Posterior vena cava (tissue), 2 donors: ENCODE data around the gene RPE. TPM values are rescaled to one million over a fixed set of nuclear protein-coding genes. Genes with fewer than 3 reads are reported as not detected.
A peak's percentile ranks its signal among the peaks of the same experiment; 100 is the strongest.

Source experiments
- DNase-seq: peaks from one replicate; pipeline ENCODE4 v3.0.0-alpha.2; 2020; ENCODE audit warnings: low spot score
- intact Hi-C, 2 donors: fragments of 100-400 bp; cut with DNase I; formaldehyde crosslinking; loops; one replicate each; pipeline versions ENCODE4 v1.14.1 to v1.14.2; 2022 to 2023
- total RNA-seq, 2 donors: library from RNA; stranded (reverse); fragmentation: NEBNext Ultra II Directional; extraction: Animal tissue kit (Norgen Biotek cat#: 25700); gene quantifications; one replicate each; pipeline ENCODE4 v1.2.1, GENCODE V29; 2021
- donor health status: DM: yes; HTN: yes; CAD: no.
- donor health status: DM: yes; HTN: yes; CAD: no.

RPE gene
- total RNA-seq, 2 donors from 2014 or later: 40.0 to 47.4 TPM

- intact Hi-C loops: no loop called here
- DNase-seq: no peak
Observed at GRCh38 chr2:209993968-209994367, 8.5 kb upstream of the RPE start.

GRCh38 chr2:209998596-209998995, 3.8 kb upstream of the RPE start:
- no peak for DNase-seq
- intact Hi-C loops: no loop called here

DNA sequence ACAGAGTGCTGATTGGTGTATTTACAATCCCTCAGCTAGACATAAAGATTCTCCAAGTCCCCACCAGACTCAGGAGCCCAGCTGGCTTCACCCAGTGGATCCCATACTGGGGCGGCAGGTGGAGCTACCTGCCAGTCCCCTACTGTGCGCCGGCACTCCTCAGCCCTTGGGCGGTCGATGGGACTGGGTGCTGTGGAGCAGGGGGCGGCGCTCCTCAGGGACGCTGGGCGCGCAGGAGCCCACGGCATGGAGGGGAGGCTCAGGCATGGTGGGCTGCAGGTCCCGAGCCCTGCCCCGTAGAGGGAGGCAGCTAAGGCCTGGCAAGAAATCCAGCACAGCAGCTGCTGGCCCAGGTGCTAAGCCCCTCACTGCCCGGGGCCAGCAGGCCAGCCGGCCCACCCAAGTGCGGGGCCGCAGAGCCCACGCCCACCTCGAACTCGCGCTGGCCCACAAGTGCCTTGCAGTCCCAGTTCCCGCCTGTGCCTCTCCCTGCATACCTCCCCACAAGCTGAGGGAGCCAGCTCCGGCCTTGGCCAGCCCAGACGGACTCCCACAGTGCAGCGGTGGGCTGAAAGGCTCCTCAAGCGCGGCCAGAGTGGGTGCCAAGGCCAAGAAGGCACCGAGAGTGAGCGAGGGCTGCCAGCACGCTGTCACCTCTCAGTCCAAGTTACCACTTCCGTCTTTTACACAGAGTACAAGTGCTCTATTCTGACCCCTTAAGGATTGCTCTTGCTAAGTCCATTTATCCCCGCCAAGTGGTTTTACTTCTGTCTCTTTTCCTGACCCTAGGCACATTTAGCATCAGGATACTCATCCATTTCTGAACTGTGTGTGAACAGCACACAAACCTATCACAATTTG, 1.7 kb upstream of the RPE start:
- intact Hi-C loops: no loop called here
- peak; percentile 78 for DNase-seq

DNA sequence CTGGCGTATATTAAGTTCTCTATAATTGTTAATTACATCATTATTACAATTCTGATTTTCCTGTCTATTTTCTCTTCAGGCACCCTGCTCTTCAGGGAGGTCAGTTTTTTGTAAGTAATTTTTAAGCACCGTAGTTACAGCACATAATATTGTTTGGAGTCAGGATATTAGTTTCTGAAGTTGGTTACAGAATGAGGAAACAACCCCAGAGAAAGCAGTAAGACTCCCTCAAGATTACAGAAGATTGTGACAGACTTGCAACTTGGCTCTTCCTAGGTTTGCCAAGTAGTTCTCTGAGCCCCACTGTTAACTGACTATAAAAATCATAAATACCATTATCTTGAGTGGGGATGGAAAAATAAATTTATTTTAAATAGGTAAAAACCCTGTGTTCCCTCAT, 921 bp downstream of the RPE start:
- no peak for DNase-seq
- intact Hi-C loops: no loop called here

DNA sequence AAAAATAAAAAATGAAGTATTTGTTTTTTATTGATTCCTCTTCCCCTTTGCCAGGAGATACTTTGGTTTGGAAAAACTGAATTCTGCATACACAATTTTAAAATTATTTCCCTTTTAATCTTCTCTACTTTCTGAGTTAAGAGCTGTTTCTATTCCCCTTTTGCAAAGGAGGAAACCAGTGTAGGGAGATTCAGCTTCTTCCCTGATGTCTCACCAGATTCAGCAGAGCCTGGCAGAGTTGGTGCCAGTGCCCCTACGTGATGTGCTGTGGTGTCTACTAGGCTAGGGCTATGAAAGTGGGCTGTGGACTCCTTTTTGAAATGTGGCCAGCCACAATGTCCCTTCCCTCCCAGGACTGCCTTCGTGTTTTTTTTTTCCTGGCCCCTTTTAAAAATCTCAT, 2.4 kb downstream of the RPE start:
- intact Hi-C loops: no loop called here

GRCh38 chr2:210007895-210008294, 5.5 kb downstream of the RPE start:
- DNase-seq: no peak
- intact Hi-C loops: no loop called here

More for the DNA sequence above, 2.4 kb downstream of the RPE start:
- no peak for DNase-seq

- intact Hi-C loops: no loop called here
- DNase-seq: no peak
Observed at GRCh38 chr2:210009126-210009525, 6.7 kb downstream of the RPE start.

GRCh38 chr2:210009896-210010295, 7.5 kb downstream of the RPE start:
- intact Hi-C loops: no loop called here

DNA sequence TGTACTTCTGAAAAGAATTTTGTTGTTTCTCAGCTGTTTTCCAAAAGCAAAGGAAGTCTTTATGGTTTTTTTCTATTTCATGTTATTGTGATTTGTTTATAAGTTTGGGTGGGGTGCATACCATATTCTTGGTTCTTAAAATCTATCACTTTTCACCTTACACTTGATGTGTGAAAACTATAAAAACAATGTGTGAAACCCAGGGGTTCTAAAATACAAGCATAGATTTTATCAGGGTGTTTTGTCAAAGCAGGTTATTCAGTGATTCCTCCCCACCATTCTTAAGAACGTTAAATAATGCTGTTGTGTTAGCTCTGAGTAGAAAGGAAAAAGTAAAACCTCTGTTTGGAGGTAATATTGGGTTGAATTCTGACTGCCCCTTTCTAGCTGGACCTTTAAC, 17.7 kb downstream of the RPE start:
- intact Hi-C loops: no loop called here
- DNase-seq: no peak

More at GRCh38 chr2:210009896-210010295, 7.5 kb downstream of the RPE start:
- DNase-seq: no peak

DNA sequence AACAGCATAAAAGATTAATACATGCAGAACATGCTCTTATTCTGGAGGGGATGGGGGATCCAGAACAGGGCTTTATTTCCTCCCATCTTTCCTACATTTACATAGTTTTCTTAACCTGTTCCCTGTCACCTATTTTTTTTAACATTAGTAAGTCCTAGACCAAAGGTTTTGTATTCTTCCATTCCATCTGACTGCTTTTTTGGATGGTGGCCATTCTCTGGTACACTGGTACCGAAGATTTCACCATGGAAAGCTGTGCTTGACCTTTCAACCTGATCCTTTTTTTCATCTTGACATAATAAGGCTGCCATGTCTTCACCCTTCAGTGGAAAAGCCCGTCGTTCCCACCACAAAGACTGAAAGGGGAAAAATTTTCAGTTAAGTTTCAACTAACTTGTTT, 20.4 kb downstream of the RPE start:
- intact Hi-C loops: no loop called here

DNA sequence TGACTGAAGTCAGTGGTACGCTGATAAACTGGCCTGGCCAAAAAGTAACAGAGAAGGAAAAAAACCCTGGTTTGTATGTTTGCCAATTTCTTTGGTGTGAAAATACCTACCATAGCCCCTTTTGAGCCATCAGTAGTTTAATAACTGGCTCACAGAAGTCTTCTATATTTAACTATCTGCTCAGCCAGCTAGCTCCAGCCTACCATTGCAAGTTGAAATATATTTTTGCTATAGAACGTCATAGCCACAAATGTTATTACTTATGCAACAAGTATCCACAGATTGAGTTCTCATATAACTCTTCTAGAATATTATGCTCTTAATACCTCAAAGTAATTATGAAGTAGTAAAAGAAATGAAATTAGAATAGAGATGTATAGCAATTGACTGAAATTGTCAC, 25.2 kb downstream of the RPE start:
- intact Hi-C loops: no loop called here
- no peak for DNase-seq

More for the DNA sequence above, 20.4 kb downstream of the RPE start:
- DNase-seq: no peak

- intact Hi-C loops: no loop called here
- no peak for DNase-seq
Observed at GRCh38 chr2:210028178-210028577, 25.7 kb downstream of the RPE start.

- DNase-seq: no peak
- intact Hi-C loops: no loop called here
Observed at GRCh38 chr2:210034087-210034683, 31.7 kb downstream of the RPE start.

DNA sequence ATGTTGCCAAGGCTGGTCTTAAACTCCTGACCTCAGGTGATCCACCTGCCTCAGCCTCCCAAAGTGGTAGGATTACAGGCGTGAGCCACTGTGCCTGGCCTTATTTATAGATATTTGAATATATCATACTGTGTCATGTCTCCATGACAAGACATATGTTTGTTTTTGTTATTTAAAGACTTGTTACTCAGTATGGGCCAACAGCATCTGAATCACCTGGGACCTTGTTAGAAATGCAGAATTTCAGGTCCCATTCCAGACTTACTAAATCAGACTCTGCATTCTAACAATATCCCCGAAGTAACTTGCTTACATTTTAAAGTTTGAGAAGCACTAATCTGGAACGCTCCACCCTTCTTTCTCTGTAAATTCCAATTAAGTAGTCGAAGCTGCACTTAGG, 33.2 kb downstream of the RPE start:
- intact Hi-C loops: no loop called here
- DNase-seq: no peak

- intact Hi-C loops: no loop called here
- no peak for DNase-seq
Observed at GRCh38 chr2:210038078-210038477, 35.6 kb downstream of the RPE start.

DNA sequence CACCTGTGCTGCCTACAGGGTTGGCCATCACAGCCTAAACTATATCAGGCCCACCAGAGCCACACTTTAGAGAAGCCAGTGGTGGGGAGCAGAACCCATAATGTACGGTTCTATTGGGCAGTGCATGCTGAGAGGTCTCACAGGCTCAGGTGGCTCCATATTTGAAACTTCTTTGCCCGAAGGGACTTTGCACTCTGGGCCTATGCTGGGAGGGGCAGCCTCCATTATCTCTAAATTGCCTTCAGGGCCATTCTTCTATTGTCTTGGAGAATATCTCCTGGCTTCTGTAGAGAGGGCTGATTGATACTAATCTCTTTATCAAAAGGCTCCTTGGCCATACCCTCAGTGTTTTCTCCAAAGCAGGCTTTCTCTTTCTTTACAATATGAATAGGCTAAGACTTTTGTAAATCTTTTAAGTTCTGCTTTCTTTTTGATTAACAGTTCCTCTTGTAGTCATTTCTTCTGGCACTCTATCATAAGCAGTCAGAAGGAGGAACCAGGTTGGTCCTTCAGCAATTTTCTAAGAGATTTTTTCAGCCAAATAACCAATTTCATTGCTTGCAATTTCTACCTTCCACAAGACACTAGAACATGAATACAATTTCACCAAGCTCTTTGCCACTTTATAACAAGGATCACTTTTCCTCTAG, 44.5 kb downstream of the RPE start:
- intact Hi-C loops: no loop called here
- DNase-seq: no peak

- intact Hi-C loops: no loop called here
- no peak for DNase-seq
Observed at GRCh38 chr2:210049831-210050230, 47.4 kb downstream of the RPE start.

DNA sequence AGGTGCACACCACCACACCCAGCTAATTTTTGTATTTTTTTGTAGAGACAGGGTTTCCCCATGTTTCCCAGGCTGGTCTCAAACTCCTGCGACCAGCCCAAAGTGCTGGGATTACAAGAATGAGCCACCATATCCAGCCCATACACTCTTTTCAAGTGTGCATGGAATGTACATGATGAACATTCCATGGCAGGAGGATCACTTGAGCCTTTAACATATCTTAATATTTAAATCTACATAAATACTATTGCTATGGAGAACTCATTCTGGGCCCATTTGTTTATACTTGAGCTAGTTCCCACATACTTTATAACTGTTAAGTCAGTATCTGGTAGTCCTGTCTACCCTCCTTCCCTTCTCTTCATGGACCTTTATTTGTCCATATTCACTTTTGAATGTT, 48.4 kb downstream of the RPE start:
- intact Hi-C loops: no loop called here

GRCh38 chr2:210054696-210055095, 52.3 kb downstream of the RPE start:
- no peak for DNase-seq
- intact Hi-C loops: no loop called here

More for the DNA sequence above, 48.4 kb downstream of the RPE start:
- no peak for DNase-seq

DNA sequence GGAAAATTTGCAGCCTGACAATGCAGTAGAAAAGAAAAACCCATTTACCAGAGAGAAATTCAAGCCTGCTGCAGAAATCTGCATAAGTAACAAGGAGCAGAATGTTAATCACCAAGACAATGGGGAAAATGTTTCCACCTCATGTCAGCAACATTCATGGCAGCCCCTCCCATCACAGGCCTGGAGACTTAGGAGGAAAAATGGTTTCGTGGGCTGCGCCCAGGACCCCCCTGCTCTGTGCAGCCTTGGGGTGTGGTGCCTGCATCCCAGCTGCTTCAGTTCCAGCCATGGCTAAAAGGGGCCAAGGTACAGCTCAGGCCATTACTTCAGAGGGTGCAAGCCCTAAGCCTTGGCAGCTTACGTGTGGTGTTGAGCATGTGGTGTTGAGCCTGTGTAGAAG, 53.4 kb downstream of the RPE start:
- DNase-seq: no peak
- intact Hi-C loops: no loop called here

- intact Hi-C loops: no loop called here
- no peak for DNase-seq
Observed at GRCh38 chr2:210063306-210063705, 60.9 kb downstream of the RPE start.
